ENCODE measurements around the gene PRPF40A.
A peak's percentile ranks its signal among the peaks of the same experiment; 100 is the strongest.

The PRPF40A gene

GRCh38 chr2:152646775-152647174 is 70.5 kb downstream of the PRPF40A start:
- Histone ChIP-seq H2BK120ac (ENCODE audit: low read depth, low read length) (no peak overlapping the region), H2BK12ac (ENCODE audit: low read length in 2 of 2) (no peak overlapping the region), H2BK5ac (ENCODE audit: low read depth, low read length, poor library complexity, severe bottlenecking) (no peak overlapping the region), H3K27ac (ENCODE audit: low read length, poor library complexity, severe bottlenecking) (peak overlapping the region; percentile 56), H3K4me2 (ENCODE audit: low read length, poor library complexity, severe bottlenecking) (no peak overlapping the region), H2AFZ (ENCODE audit: low read depth, low read length) (no peak overlapping the region), H2AK5ac (ENCODE audit: low read length, severe bottlenecking) (no peak overlapping the region), H3K23ac (ENCODE audit: low read length in 2 of 2) (no peak overlapping the region), H3K36me3 (ENCODE audit: control insufficient read depth in 1 of 2, insufficient read depth in 2 of 2, low read depth in 1 of 2, low read length in 2 of 2) (peaks cover 17 to 79% of the 10 kb centered on the region in 2 experiments), H3K4me3 (ENCODE audit: insufficient read depth in 1 of 2, low read depth in 1 of 2, low read length in 2 of 2) (no peak overlapping the region), H3K9me3 (ENCODE audit: control insufficient read depth, low read length) (no peaks in the 10 kb centered on the region), H2BK15ac (ENCODE audit: low read depth, poor library complexity, severe bottlenecking) (no peak overlapping the region), H3K14ac (ENCODE audit: low read length in 2 of 2) (no peak overlapping the region), H3K4me1 (ENCODE audit: control insufficient read depth, insufficient read depth, low read depth, low read length) (peaks cover 3% of the 10 kb centered on the region), H3K18ac (ENCODE audit: low read depth in 1 of 2, low read length in 2 of 2) (no peak overlapping the region), H3K27me3 (ENCODE audit: control insufficient read depth in 1 of 2, insufficient read depth in 1 of 2, low read length in 2 of 2) (no peaks in the 10 kb centered on the region), H4K8ac (ENCODE audit: low read length) (no peak overlapping the region), H4K91ac (ENCODE audit: low read length) (no peak overlapping the region), H3K79me1 (replicated peaks; ENCODE audit: low read length, poor library complexity, severe bottlenecking) (peaks cover 4% of the 10 kb centered on the region), H3K9ac (ENCODE audit: low read length) (peak overlapping the region; percentile 63), H3K4ac (ENCODE audit: low read depth in 1 of 2, low read length in 2 of 2) (no peak overlapping the region)
- 90% methylated on average over 3 of the region's 3 CpGs for WGBS
- DNase-seq, result peak; percentile 67

DNA sequence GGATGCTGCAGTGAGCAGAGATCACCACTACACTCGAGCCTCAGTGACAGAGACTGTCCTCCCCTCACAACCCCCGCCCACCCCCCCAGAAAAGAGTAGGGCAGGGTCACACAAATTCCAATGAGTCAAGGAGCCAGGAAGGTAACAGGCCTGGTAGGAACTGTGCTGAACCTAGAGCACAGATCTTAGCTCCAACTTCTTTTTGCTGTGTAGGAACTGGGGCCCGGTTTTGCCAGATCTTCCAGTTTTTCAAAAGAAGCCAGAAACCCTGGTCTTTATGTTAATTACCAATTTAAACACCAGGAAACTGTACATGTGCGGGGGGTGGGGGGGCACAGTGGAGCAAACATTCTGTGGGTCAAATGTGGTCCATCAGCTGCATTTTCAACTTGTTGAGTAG is 71.0 kb downstream of the PRPF40A start:
- Histone ChIP-seq H3K27me3 (ENCODE audit: control insufficient read depth in 1 of 2, insufficient read depth in 1 of 2, low read length in 2 of 2) (no peaks in the 10 kb centered on the region), H3K18ac (ENCODE audit: low read depth in 1 of 2, low read length in 2 of 2) (no peak overlapping the region), H3K23ac (ENCODE audit: low read length in 2 of 2) (no peak overlapping the region), H3K9ac (ENCODE audit: low read length) (peak overlapping the region; percentile 48), H2AK5ac (ENCODE audit: low read length, severe bottlenecking) (no peak overlapping the region), H2AFZ (ENCODE audit: low read depth, low read length) (no peak overlapping the region), H2BK5ac (ENCODE audit: low read depth, low read length, poor library complexity, severe bottlenecking) (no peak overlapping the region), H4K8ac (ENCODE audit: low read length) (no peak overlapping the region), H3K4ac (ENCODE audit: low read depth in 1 of 2, low read length in 2 of 2) (no peak overlapping the region), H3K79me1 (replicated peaks; ENCODE audit: low read length, poor library complexity, severe bottlenecking) (peaks cover 4% of the 10 kb centered on the region), H3K14ac (ENCODE audit: low read length in 2 of 2) (no peak overlapping the region), H2BK12ac (ENCODE audit: low read length in 2 of 2) (no peak overlapping the region), H3K27ac (ENCODE audit: low read length, poor library complexity, severe bottlenecking) (no peak overlapping the region), H3K4me2 (ENCODE audit: low read length, poor library complexity, severe bottlenecking) (no peak overlapping the region), H2BK120ac (ENCODE audit: low read depth, low read length) (no peak overlapping the region), H3K4me1 (ENCODE audit: control insufficient read depth, insufficient read depth, low read depth, low read length) (peaks cover 3% of the 10 kb centered on the region), H2BK15ac (ENCODE audit: low read depth, poor library complexity, severe bottlenecking) (no peak overlapping the region), H3K36me3 (ENCODE audit: control insufficient read depth in 1 of 2, insufficient read depth in 2 of 2, low read depth in 1 of 2, low read length in 2 of 2) (peaks cover 17 to 82% of the 10 kb centered on the region in 2 experiments), H3K9me3 (ENCODE audit: control insufficient read depth, low read length) (no peaks in the 10 kb centered on the region), H3K4me3 (ENCODE audit: insufficient read depth in 1 of 2, low read depth in 1 of 2, low read length in 2 of 2) (no peak overlapping the region), H4K91ac (ENCODE audit: low read length) (no peak overlapping the region)
- 100% methylated on average over 2 of the region's 4 CpGs for WGBS
- DNase-seq, result no peak

DNA sequence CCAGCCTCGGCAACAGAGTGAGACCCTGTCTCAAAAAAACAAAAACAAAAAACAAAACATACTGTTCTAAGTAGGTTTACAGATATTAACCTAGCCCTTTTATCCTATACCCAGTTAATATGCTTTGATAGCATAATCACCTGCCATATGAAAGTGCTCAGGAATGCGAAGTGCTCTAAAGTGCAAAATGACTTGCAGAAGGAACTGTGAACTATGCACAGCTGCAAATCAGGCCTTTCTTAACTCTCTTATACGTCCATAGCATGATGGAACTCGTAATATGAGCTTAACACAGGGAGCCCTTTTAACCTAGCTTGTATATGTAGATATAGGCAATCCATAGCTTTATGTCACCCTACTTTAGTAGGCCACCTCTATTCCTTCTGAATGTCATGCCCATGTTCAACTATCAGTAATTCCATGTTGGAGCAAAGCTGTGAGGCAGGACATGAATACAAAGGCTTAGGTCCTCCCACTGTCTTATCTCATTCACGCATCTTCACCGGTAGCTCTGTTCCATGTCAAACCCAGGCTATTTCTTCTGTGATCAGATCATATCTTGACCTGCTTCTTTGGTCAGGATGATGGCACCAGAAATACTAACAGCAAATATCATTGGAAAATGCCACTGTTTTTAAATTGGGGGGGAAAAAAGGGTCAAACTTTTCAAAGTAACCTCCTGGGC is 72.9 kb downstream of the PRPF40A start:
- peaks cover 4% of the 10 kb centered on the region for H3K79me1 ChIP-seq (replicated peaks; ENCODE audit: low read length, poor library complexity, severe bottlenecking)

GRCh38 chr2:152638590-152638989 is 78.7 kb downstream of the PRPF40A start:
- Histone ChIP-seq H2BK12ac (ENCODE audit: low read length in 2 of 2) (no peak overlapping the region), H2AFZ (ENCODE audit: low read depth, low read length) (no peak overlapping the region), H3K79me1 (replicated peaks; ENCODE audit: low read length, poor library complexity, severe bottlenecking) (peaks cover 16% of the 10 kb centered on the region), H3K4me3 (ENCODE audit: insufficient read depth in 1 of 2, low read depth in 1 of 2, low read length in 2 of 2) (no peak overlapping the region), H3K27ac (ENCODE audit: low read length, poor library complexity, severe bottlenecking) (no peak overlapping the region), H2BK5ac (ENCODE audit: low read depth, low read length, poor library complexity, severe bottlenecking) (no peak overlapping the region), H3K9me3 (ENCODE audit: control insufficient read depth, low read length) (no peaks in the 10 kb centered on the region), H2BK120ac (ENCODE audit: low read depth, low read length) (no peak overlapping the region), H3K36me3 (ENCODE audit: control insufficient read depth in 1 of 2, insufficient read depth in 2 of 2, low read depth in 1 of 2, low read length in 2 of 2) (peaks cover 45 to 94% of the 10 kb centered on the region in 2 experiments), H4K8ac (ENCODE audit: low read length) (no peak overlapping the region), H4K91ac (ENCODE audit: low read length) (no peak overlapping the region), H3K4ac (ENCODE audit: low read depth in 1 of 2, low read length in 2 of 2) (no peak overlapping the region), H3K23ac (ENCODE audit: low read length in 2 of 2) (no peak overlapping the region), H2BK15ac (ENCODE audit: low read depth, poor library complexity, severe bottlenecking) (no peak overlapping the region), H3K4me1 (ENCODE audit: control insufficient read depth, insufficient read depth, low read depth, low read length) (no peaks in the 10 kb centered on the region), H3K18ac (ENCODE audit: low read depth in 1 of 2, low read length in 2 of 2) (no peak overlapping the region), H3K14ac (ENCODE audit: low read length in 2 of 2) (no peak overlapping the region), H3K27me3 (ENCODE audit: control insufficient read depth in 1 of 2, insufficient read depth in 1 of 2, low read length in 2 of 2) (no peaks in the 10 kb centered on the region), H2AK5ac (ENCODE audit: low read length, severe bottlenecking) (no peak overlapping the region), H3K9ac (ENCODE audit: low read length) (no peak overlapping the region), H3K4me2 (ENCODE audit: low read length, poor library complexity, severe bottlenecking) (no peak overlapping the region)
- DNase-seq, result no peak
- WGBS, result 78% methylated on average over 7 of the region's 8 CpGs

More for the DNA sequence above, 72.9 kb downstream of the PRPF40A start:
- 100% methylated on average over 4 of the region's 6 CpGs for WGBS
- no peak for DNase-seq
- no peak overlapping the region for H3K18ac ChIP-seq (ENCODE audit: low read depth in 1 of 2, low read length in 2 of 2)
- H3K27me3 ChIP-seq (ENCODE audit: control insufficient read depth in 1 of 2, insufficient read depth in 1 of 2, low read length in 2 of 2), result no peaks in the 10 kb centered on the region
- H3K9me3 ChIP-seq (ENCODE audit: control insufficient read depth, low read length), result no peaks in the 10 kb centered on the region
- H3K9ac ChIP-seq (ENCODE audit: low read length), result no peak overlapping the region
- H3K4ac ChIP-seq (ENCODE audit: low read depth in 1 of 2, low read length in 2 of 2), result no peak overlapping the region
- H3K14ac ChIP-seq (ENCODE audit: low read length in 2 of 2), result no peak overlapping the region
- no peak overlapping the region for H2BK5ac ChIP-seq (ENCODE audit: low read depth, low read length, poor library complexity, severe bottlenecking)
- no peak overlapping the region for H2BK120ac ChIP-seq (ENCODE audit: low read depth, low read length)
- no peak overlapping the region for H3K4me3 ChIP-seq (ENCODE audit: insufficient read depth in 1 of 2, low read depth in 1 of 2, low read length in 2 of 2)
- no peak overlapping the region for H2BK15ac ChIP-seq (ENCODE audit: low read depth, poor library complexity, severe bottlenecking)
- H2AK5ac ChIP-seq (ENCODE audit: low read length, severe bottlenecking), result no peak overlapping the region
- no peak overlapping the region for H4K8ac ChIP-seq (ENCODE audit: low read length)
- H2AFZ ChIP-seq (ENCODE audit: low read depth, low read length), result no peak overlapping the region
- no peak overlapping the region for H3K23ac ChIP-seq (ENCODE audit: low read length in 2 of 2)
- peaks cover 1% of the 10 kb centered on the region for H3K4me1 ChIP-seq (ENCODE audit: control insufficient read depth, insufficient read depth, low read depth, low read length)
- H4K91ac ChIP-seq (ENCODE audit: low read length), result no peak overlapping the region
- H3K27ac ChIP-seq (ENCODE audit: low read length, poor library complexity, severe bottlenecking), result no peak overlapping the region
- no peak overlapping the region for H3K4me2 ChIP-seq (ENCODE audit: low read length, poor library complexity, severe bottlenecking)
- peaks cover 26 to 83% of the 10 kb centered on the region in 2 experiments for H3K36me3 ChIP-seq (ENCODE audit: control insufficient read depth in 1 of 2, insufficient read depth in 2 of 2, low read depth in 1 of 2, low read length in 2 of 2)
- no peak overlapping the region for H2BK12ac ChIP-seq (ENCODE audit: low read length in 2 of 2)
